CD4-positive, alpha-beta T cell treated with Interferon gamma for 1 hour (primary cell): ENCODE data around the gene NAPEPLD.
"Not testable (repeated sequence)": the region's sequence is repeated elsewhere in the genome, so short reads cannot be mapped to it uniquely, and the experiment has no call there.

ENCODE experiments used
- DNase-seq: peaks from one replicate; pipeline ENCODE4 v3.0.0-alpha.2; 2020

Gene NAPEPLD

GRCh38 chr7:103106005-103106702 is 42.7 kb downstream of the NAPEPLD start:
- DNase-seq, result no peak

- no peak for DNase-seq
Measured at GRCh38 chr7:103101543-103101942, 47.4 kb downstream of the NAPEPLD start.

- no peak for DNase-seq
Measured at GRCh38 chr7:103100348-103100747, 48.6 kb downstream of the NAPEPLD start.

GRCh38 chr7:103097041-103097440 is 51.9 kb downstream of the NAPEPLD start:
- DNase-seq, result no peak

- not testable (repeated sequence) for DNase-seq
Measured at GRCh38 chr7:103095558-103095957, 53.3 kb downstream of the NAPEPLD start.

GRCh38 chr7:103094102-103094501 is 54.8 kb downstream of the NAPEPLD start:
- no peak for DNase-seq

GRCh38 chr7:103093429-103093828 is 55.5 kb downstream of the NAPEPLD start:
- no peak for DNase-seq

- not testable (repeated sequence) for DNase-seq
Measured at GRCh38 chr7:103092321-103092720, 56.6 kb downstream of the NAPEPLD start.

GRCh38 chr7:103083210-103083609 is 65.7 kb downstream of the NAPEPLD start:
- DNase-seq, result no peak

GRCh38 chr7:103082497-103082896 is 66.4 kb downstream of the NAPEPLD start:
- no peak for DNase-seq

GRCh38 chr7:103080923-103081322 is 68.0 kb downstream of the NAPEPLD start:
- no peak for DNase-seq

- DNase-seq, result no peak
Measured at GRCh38 chr7:103079836-103080235, 69.1 kb downstream of the NAPEPLD start.

GRCh38 chr7:103078226-103078625 is 70.7 kb downstream of the NAPEPLD start:
- DNase-seq, result not testable (repeated sequence)

GRCh38 chr7:103077318-103077717 is 71.6 kb downstream of the NAPEPLD start:
- DNase-seq, result no peak

GRCh38 chr7:103076764-103077163 is 72.1 kb downstream of the NAPEPLD start:
- DNase-seq, result no peak

- DNase-seq, result peak; percentile 65
Measured at GRCh38 chr7:103075337-103075918, 73.5 kb downstream of the NAPEPLD start.

- peak; percentile 91 for DNase-seq
Measured at GRCh38 chr7:103074519-103075336, 74.2 kb downstream of the NAPEPLD start, which contains the start of the genes ARMC10 and FBXL13. ARMC10 (plus strand) TSS chr7:103075140; CDS start chr7:103075273, 133 bp downstream. FBXL13 (minus strand) TSS chr7:103074796.

- no peak for DNase-seq
Measured at GRCh38 chr7:103073989-103074518, 74.8 kb downstream of the NAPEPLD start.

- no peak for DNase-seq
Measured at GRCh38 chr7:103071000-103071399, 77.9 kb downstream of the NAPEPLD start.

GRCh38 chr7:103068414-103069403 is 80.2 kb downstream of the NAPEPLD start:
- DNase-seq, result no peak

- peak; percentile 23 for DNase-seq
Measured at GRCh38 chr7:103065667-103066066, 83.2 kb downstream of the NAPEPLD start.

- no peak for DNase-seq
Measured at GRCh38 chr7:103063895-103064294, 85.0 kb downstream of the NAPEPLD start.
